WTC11 (cell line): Measurements from ENCODE around the gene SFTA2.

ENCODE experiments used
- ELF4 ChIP-seq: sonication (generic); formaldehyde crosslinking; IDR thresholded peaks from 2 replicates; pipeline ENCODE4 v1.8.1; 2022; ENCODE audit warnings: low read depth, mild to moderate bottlenecking, moderate library complexity, missing genetic modification reagents
- MXD4 ChIP-seq: fragments of 250-450 bp; sonication (Bioruptor Pico); IDR thresholded peaks from 2 replicates; pipeline ENCODE4 v1.8.0; 2021; ENCODE audit warnings: mild to moderate bottlenecking, moderate library complexity, borderline replicate concordance
- NR3C1 ChIP-seq: sonication (generic); formaldehyde crosslinking; conservative IDR thresholded peaks from 2 replicates; pipeline ENCODE4 v1.8.1; 2023; ENCODE audit warnings: low read depth, mild to moderate bottlenecking, missing genetic modification reagents
- TEAD1 ChIP-seq: sonication (generic); formaldehyde crosslinking; IDR thresholded peaks from 2 replicates; pipeline ENCODE4 v1.8.0; 2022; ENCODE audit warnings: mild to moderate bottlenecking, missing genetic modification reagents
- ZNF232 ChIP-seq: sonication (generic); formaldehyde crosslinking; IDR thresholded peaks from 2 replicates; pipeline ENCODE4 v1.8.0; 2022; ENCODE audit warnings: mild to moderate bottlenecking, missing genetic modification reagents
- ZNF263 ChIP-seq: sonication (generic); formaldehyde crosslinking; IDR thresholded peaks from 2 replicates; pipeline ENCODE4 v1.8.1; 2022; ENCODE audit warnings: low read depth, mild to moderate bottlenecking, moderate library complexity, missing genetic modification reagents
- TF ChIP-seq, protein P1 (sequence below): fragments of 200-600 bp; IDR thresholded peaks from 2 replicates; pipeline ENCODE4 v1.8.0; 2022; ENCODE audit warnings: antibody characterized with exemption
- TF ChIP-seq, protein P2 (sequence below): sonication (generic); formaldehyde crosslinking; IDR thresholded peaks from 2 replicates; pipeline ENCODE4 v1.8.1; 2023; ENCODE audit warnings: mild to moderate bottlenecking, moderate library complexity, missing genetic modification reagents
- TF ChIP-seq, protein P3 (sequence below): sonication (generic); formaldehyde crosslinking; IDR thresholded peaks from 2 replicates; pipeline ENCODE4 v1.8.1; 2022; ENCODE audit warnings: mild to moderate bottlenecking, missing genetic modification reagents, moderate library complexity, borderline replicate concordance
- TF ChIP-seq, protein P4 (sequence below): sonication (generic); formaldehyde crosslinking; IDR thresholded peaks from 2 replicates; pipeline ENCODE4 v1.8.1; 2023; ENCODE audit warnings: mild to moderate bottlenecking, missing genetic modification reagents, moderate library complexity

DNA sequence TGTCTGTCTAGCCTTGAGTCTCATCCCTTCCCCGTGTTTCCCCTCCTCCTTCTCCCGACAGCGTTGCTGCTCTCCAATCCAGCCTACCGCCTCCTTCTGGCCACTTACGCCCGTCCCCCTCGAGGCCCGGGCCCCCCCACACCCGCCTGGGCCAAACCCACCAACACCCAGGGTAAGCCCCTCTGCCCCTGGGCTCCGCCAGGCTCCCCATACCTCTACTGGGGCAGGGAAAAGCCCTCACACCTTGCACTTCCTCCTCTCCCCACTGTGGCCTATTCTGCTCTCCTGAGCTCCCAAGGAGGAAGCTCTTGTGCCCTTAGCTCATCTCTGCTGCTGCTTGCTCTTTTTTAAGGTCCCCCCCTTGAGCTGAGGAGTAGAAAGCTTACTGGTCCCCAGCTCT is 36.6 kb downstream of the SFTA2 start:
- TF ChIP-seq ELF4 (CRISPR knock-in tag) (no peak), TEAD1 (no peak), ZNF232 (CRISPR knock-in tag) (no peak), ZNF263 (CRISPR knock-in tag) (no peak), MXD4 (CRISPR knock-in tag) (no peak), NR3C1 (CRISPR knock-in tag) (no peak)
- TF ChIP-seq, protein P1, sequence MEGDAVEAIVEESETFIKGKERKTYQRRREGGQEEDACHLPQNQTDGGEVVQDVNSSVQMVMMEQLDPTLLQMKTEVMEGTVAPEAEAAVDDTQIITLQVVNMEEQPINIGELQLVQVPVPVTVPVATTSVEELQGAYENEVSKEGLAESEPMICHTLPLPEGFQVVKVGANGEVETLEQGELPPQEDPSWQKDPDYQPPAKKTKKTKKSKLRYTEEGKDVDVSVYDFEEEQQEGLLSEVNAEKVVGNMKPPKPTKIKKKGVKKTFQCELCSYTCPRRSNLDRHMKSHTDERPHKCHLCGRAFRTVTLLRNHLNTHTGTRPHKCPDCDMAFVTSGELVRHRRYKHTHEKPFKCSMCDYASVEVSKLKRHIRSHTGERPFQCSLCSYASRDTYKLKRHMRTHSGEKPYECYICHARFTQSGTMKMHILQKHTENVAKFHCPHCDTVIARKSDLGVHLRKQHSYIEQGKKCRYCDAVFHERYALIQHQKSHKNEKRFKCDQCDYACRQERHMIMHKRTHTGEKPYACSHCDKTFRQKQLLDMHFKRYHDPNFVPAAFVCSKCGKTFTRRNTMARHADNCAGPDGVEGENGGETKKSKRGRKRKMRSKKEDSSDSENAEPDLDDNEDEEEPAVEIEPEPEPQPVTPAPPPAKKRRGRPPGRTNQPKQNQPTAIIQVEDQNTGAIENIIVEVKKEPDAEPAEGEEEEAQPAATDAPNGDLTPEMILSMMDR: no peak
- TF ChIP-seq, protein P2, sequence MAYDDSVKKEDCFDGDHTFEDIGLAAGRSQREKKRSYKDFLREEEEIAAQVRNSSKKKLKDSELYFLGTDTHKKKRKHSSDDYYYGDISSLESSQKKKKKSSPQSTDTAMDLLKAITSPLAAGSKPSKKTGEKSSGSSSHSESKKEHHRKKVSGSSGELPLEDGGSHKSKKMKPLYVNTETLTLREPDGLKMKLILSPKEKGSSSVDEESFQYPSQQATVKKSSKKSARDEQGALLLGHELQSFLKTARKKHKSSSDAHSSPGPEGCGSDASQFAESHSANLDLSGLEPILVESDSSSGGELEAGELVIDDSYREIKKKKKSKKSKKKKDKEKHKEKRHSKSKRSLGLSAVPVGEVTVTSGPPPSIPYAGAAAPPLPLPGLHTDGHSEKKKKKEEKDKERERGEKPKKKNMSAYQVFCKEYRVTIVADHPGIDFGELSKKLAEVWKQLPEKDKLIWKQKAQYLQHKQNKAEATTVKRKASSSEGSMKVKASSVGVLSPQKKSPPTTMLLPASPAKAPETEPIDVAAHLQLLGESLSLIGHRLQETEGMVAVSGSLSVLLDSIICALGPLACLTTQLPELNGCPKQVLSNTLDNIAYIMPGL: no peak
- TF ChIP-seq, protein P3, sequence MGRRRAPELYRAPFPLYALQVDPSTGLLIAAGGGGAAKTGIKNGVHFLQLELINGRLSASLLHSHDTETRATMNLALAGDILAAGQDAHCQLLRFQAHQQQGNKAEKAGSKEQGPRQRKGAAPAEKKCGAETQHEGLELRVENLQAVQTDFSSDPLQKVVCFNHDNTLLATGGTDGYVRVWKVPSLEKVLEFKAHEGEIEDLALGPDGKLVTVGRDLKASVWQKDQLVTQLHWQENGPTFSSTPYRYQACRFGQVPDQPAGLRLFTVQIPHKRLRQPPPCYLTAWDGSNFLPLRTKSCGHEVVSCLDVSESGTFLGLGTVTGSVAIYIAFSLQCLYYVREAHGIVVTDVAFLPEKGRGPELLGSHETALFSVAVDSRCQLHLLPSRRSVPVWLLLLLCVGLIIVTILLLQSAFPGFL (CRISPR knock-in tag): no peak
- TF ChIP-seq, protein P4, sequence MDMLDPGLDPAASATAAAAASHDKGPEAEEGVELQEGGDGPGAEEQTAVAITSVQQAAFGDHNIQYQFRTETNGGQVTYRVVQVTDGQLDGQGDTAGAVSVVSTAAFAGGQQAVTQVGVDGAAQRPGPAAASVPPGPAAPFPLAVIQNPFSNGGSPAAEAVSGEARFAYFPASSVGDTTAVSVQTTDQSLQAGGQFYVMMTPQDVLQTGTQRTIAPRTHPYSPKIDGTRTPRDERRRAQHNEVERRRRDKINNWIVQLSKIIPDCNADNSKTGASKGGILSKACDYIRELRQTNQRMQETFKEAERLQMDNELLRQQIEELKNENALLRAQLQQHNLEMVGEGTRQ: no peak
